PC-3 (cell line): ENCODE results near the gene SLC23A2. TPM values are rescaled to one million over a fixed set of nuclear protein-coding genes. Genes with fewer than 3 reads are reported as not detected.

Experiments
- ATAC-seq: fragments of 200-7000 bp; cut with Tn5 transposase; 2 replicates; pipeline ENCODE4 v1.9.1; 2020; ENCODE audit warnings: mild to moderate bottlenecking, moderate library complexity
- BruUV-seq: library from RNA; stranded (reverse); fragments of 400-500 nt; replicated peaks from 2 replicates; lab custom pipeline; 2021; lab: Mats Ljungman, UMichigan
- CTCF ChIA-PET: fragments of 300-600 bp; sonication (Branson Sonifier 250); formaldehyde crosslinking; loops from one replicate; lab custom pipeline; 2022; ENCODE audit warnings: antibody characterized with exemption; lab: Charles Lee
- POLR2A ChIA-PET: fragments of 300-600 bp; sonication (Branson Sonifier 250); formaldehyde crosslinking; loops from one replicate; lab custom pipeline; 2022; ENCODE audit warnings: antibody characterized with exemption; ENCODE audit not compliant: unreplicated experiment; lab: Charles Lee
- DNase-seq: peaks from one replicate; pipeline ENCODE4 v3.0.0-alpha.2; 2015
- H2AFZ ChIP-seq: fragments of 300-600 bp; sonication (generic); 2 replicates; pipeline ENCODE4 v1.6.0; 2016; ENCODE audit warnings: antibody characterized with exemption, low read length
- H3F3A ChIP-seq: fragments of 300-600 bp; sonication (generic); one replicate; pipeline ENCODE4 v1.6.0; 2017; ENCODE audit warnings: antibody characterized with exemption, low read length, control low read depth, mild to moderate bottlenecking; ENCODE audit not compliant: unreplicated experiment
- H3K27ac ChIP-seq: fragments of 300-600 bp; sonication (generic); 2 replicates; pipeline ENCODE4 v1.5.1; 2016; ENCODE audit warnings: mild to moderate bottlenecking, low read length
- H3K27me3 ChIP-seq: fragments of 300-600 bp; sonication (generic); 2 replicates; pipeline ENCODE4 v1.6.1; 2016; ENCODE audit warnings: low read length, mixed read lengths
- H3K36me3 ChIP-seq: fragments of 300-600 bp; sonication (generic); 2 replicates; pipeline ENCODE4 v1.6.1; 2016; ENCODE audit warnings: low read depth, mixed run types, low read length, mixed read lengths
- H3K4me1 ChIP-seq: fragments of 300-600 bp; sonication (generic); 2 replicates; pipeline ENCODE4 v1.5.1; 2016; ENCODE audit warnings: low read length; ENCODE audit not compliant: insufficient read depth
- H3K4me2 ChIP-seq: fragments of 300-600 bp; sonication (generic); 2 replicates; pipeline ENCODE4 v1.6.0; 2016; ENCODE audit warnings: low read length
- H3K4me3 ChIP-seq: fragments of 300-600 bp; sonication (generic); 2 replicates; pipeline ENCODE4 v1.5.1; 2016; ENCODE audit warnings: mild to moderate bottlenecking, low read length, mixed read lengths
- H3K79me2 ChIP-seq: fragments of 300-600 bp; sonication (generic); 2 replicates; pipeline ENCODE4 v1.6.1; 2017; ENCODE audit warnings: low read length, mixed read lengths
- H3K9ac ChIP-seq: fragments of 300-600 bp; sonication (generic); 2 replicates; pipeline ENCODE4 v1.6.0; 2016; ENCODE audit warnings: mild to moderate bottlenecking, low read length
- H3K9me2 ChIP-seq: fragments of 300-600 bp; sonication (generic); replicated peaks from 2 replicates; pipeline ENCODE4 v1.6.1; 2016; ENCODE audit warnings: mixed run types, low read length, mixed read lengths
- H3K9me3 ChIP-seq: fragments of 300-600 bp; sonication (generic); 2 replicates; pipeline ENCODE4 v1.6.1; 2016; ENCODE audit warnings: low read length, mixed read lengths
- H4K20me1 ChIP-seq: fragments of 300-600 bp; sonication (generic); 2 replicates; pipeline ENCODE4 v1.6.1; 2016; ENCODE audit warnings: low read length, mixed read lengths
- EZH2 ChIP-seq: fragments of 300-600 bp; sonication (generic); IDR thresholded peaks from one replicate; pipeline ENCODE4 v1.6.1; 2017; ENCODE audit warnings: antibody characterized with exemption, mild to moderate bottlenecking, low read length; ENCODE audit not compliant: unreplicated experiment
- EZH2phosphoT487 ChIP-seq: fragments of 300-600 bp; sonication (generic); IDR thresholded peaks from 2 replicates; pipeline ENCODE4 v1.6.1; 2018; ENCODE audit warnings: mild to moderate bottlenecking, antibody characterized with exemption, low read length, borderline replicate concordance
- intact Hi-C: fragments of 100-400 bp; cut with micrococcal nuclease; formaldehyde crosslinking; loops from 2 replicates; pipeline ENCODE4 v1.9.0; 2023
- total RNA-seq: library from RNA; depleted of rRNA; stranded (reverse); fragments of >200 nt; gene quantifications from 2 replicates; pipeline ENCODE4 v1.2.3, GENCODE V29; 2014
- TF ChIP-seq, protein P1 (sequence below): fragments of 300-600 bp; sonication (generic); conservative IDR thresholded peaks from 2 replicates; pipeline ENCODE4 v1.5.1; 2017; ENCODE audit warnings: antibody characterized with exemption, low read depth, mild to moderate bottlenecking, low read length

The SLC23A2 gene
- total RNA-seq, 1 experiment from 2014 or later = 18.3 TPM

DNA sequence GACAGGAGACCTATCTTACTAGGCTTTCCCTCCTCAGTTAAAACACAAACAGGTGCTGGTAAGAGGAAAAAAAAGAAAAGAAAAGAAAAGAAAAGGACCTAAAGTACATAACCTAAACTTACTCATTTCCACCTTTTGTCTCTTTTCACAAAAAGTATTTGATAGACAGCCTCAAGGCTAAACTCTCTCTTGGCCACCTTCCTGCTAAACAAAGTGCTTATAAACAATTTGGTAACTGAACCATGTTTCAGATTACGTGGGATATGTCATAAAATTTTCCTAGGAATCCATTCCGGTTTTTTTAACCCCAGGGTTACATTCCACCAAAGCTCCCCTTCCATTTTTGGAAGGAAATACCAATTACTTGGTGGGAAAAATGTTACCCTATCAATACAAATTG, 170.6 kb downstream of the SLC23A2 start:
- TF ChIP-seq, protein P1, sequence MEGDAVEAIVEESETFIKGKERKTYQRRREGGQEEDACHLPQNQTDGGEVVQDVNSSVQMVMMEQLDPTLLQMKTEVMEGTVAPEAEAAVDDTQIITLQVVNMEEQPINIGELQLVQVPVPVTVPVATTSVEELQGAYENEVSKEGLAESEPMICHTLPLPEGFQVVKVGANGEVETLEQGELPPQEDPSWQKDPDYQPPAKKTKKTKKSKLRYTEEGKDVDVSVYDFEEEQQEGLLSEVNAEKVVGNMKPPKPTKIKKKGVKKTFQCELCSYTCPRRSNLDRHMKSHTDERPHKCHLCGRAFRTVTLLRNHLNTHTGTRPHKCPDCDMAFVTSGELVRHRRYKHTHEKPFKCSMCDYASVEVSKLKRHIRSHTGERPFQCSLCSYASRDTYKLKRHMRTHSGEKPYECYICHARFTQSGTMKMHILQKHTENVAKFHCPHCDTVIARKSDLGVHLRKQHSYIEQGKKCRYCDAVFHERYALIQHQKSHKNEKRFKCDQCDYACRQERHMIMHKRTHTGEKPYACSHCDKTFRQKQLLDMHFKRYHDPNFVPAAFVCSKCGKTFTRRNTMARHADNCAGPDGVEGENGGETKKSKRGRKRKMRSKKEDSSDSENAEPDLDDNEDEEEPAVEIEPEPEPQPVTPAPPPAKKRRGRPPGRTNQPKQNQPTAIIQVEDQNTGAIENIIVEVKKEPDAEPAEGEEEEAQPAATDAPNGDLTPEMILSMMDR = no peak
- TF ChIP-seq EZH2phosphoT487 (no peak), EZH2 (no peak)
- Histone ChIP-seq H3K79me2 (no peaks in the 10 kb centered on the region), H3K9me2 (0 out of 2 replicates have a peak, but pooled peaks cover 3% of the 10 kb centered on the region), H3K36me3 (no peaks in the 10 kb centered on the region), H3K9me3 (no peaks in the 10 kb centered on the region), H3K27me3 (no peaks in the 10 kb centered on the region), H4K20me1 (no peaks in the 10 kb centered on the region), H3K4me1 (no peaks in the 10 kb centered on the region), H2AFZ (no peak overlapping the region), H3F3A (no peaks in the 10 kb centered on the region), H3K4me3 (no peak overlapping the region), H3K4me2 (no peak overlapping the region), H3K9ac (no peak overlapping the region), H3K27ac (no peak overlapping the region)
- ChIA-PET CTCF (interaction anchor here (0.5 kb wide), 1 partner anchor 334 kb away, joined by 4 read pairs; no protein-coding TSS in a partner anchor), POLR2A (no interaction called here)
- BruUV-seq = no TSS peak
- DNase-seq (no peak), ATAC-seq (no peak)
- intact Hi-C loops = no loop called here

DNA sequence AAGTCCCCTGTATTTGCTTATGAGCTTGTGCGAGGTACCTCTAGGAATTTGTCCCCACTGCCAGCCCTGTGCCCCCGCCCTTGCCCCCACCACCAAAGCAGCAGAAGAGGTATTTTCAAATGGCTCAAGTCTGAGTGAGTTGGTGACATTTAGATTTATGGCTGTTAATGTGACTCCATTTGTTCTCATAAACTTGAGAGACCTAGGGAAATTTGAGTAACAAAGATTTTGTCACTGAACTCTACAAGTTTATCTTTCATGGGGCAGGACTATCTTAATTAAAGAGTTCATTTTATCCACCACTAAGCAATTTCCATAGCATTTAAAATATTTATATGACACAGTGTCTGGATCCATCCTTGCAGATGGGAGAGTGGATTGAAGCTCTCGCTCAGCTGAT, 171.1 kb downstream of the SLC23A2 start:
- TF ChIP-seq EZH2phosphoT487 (no peak), EZH2 (no peak)
- TF ChIP-seq, protein P1 = no peak
- DNase-seq (no peak), ATAC-seq (no peak)
- Histone ChIP-seq H3K4me2 (no peak overlapping the region), H4K20me1 (no peaks in the 10 kb centered on the region), H3K4me3 (no peak overlapping the region), H3K36me3 (no peaks in the 10 kb centered on the region), H3K79me2 (no peaks in the 10 kb centered on the region), H2AFZ (no peak overlapping the region), H3K27ac (no peak overlapping the region), H3K9ac (no peak overlapping the region), H3K4me1 (no peaks in the 10 kb centered on the region), H3F3A (no peaks in the 10 kb centered on the region), H3K27me3 (no peaks in the 10 kb centered on the region), H3K9me3 (no peaks in the 10 kb centered on the region), H3K9me2 (0 out of 2 replicates have a peak, but pooled peaks cover 3% of the 10 kb centered on the region)
- intact Hi-C loops = no loop called here
- ChIA-PET POLR2A (no interaction called here), CTCF (interaction anchor here (0.5 kb wide), 1 partner anchor 334 kb away, joined by 4 read pairs; no protein-coding TSS in a partner anchor)
- no TSS peak for BruUV-seq

DNA sequence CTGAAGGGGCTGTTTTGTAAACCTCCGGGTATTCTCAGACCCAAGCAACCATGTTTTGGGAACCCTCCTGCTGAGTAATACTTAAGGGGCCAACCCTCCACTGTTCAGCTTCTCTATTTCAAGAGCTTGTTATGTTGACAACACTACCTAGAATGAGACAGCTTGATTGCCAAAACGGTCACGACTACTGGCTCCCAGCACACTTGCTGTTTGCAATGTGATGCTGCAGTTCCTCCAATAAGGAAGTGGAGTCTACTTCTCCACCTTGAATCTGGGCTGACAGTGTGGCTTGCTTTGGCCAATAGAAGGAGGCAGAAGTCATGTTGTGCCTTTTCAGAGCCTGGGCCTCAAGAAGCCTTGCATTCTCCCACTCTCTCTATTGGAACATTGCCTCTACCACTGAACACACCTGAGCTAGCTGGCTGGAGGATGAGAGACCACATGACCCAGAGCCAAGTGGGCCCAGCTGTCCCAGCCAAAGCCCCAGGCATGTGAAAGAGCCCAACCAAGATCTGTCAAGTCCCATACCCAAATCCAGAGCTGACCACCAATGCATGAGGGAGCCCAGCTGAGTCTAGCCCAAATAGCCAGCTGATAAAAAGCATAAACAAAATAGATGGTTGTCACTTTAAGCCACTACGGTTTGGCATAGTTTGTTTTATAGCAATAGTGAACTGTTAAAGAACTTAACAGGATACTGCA, 171.6 kb downstream of the SLC23A2 start:
- CTCF ChIA-PET = no interaction called here
- BruUV-seq = no TSS peak
- no peaks in the 10 kb centered on the region for H4K20me1 ChIP-seq

More for the DNA sequence above, 171.6 kb downstream of the SLC23A2 start:
- no peak overlapping the region for H3K4me3 ChIP-seq
- no peaks in the 10 kb centered on the region for H3F3A ChIP-seq
- no peak overlapping the region for H3K27ac ChIP-seq
- intact Hi-C loops = no loop called here
- no peaks in the 10 kb centered on the region for H3K4me1 ChIP-seq
- POLR2A ChIA-PET = no interaction called here
- H3K9me3 ChIP-seq = no peaks in the 10 kb centered on the region
- ATAC-seq = no peak
- no peak for DNase-seq
- H3K4me2 ChIP-seq = no peak overlapping the region
- no peaks in the 10 kb centered on the region for H3K27me3 ChIP-seq
- no peaks in the 10 kb centered on the region for H3K36me3 ChIP-seq
- H2AFZ ChIP-seq = no peak overlapping the region
- H3K79me2 ChIP-seq = no peaks in the 10 kb centered on the region
- H3K9me2 ChIP-seq = 0 out of 2 replicates have a peak, but pooled peaks cover 3% of the 10 kb centered on the region
- no peak overlapping the region for H3K9ac ChIP-seq
- TF ChIP-seq EZH2phosphoT487 = no peak
- no peak for TF ChIP-seq EZH2
- TF ChIP-seq, protein P1 = no peak
